ENCODE measurements around the gene SH2D3A.

Gene SH2D3A

DNA sequence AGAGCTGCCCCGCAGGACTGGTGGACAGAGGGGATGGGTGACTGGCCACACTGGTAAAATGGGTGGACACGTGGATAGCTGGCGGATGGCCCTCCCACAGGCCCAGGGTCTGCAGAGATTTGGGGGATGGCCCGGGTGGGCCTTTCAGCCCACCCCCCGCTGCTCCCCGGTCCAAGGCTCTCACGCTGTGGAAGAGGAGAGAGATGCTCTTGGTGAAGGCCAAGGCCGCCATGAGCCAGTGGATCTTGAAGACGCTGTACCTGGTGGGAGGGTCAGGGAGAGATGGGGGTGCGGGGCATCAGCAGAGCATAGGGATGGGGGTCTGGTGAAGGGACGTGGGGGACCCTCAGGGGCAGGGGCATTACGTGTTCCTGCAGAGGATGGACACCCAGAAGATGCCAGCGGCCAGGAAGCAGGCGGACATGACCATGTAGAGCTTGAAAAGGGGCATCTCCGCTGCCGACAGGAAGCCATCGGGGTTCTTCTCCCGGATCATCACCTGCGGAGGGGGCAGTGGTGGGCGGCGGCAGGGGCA is 34.4 kb downstream of the SH2D3A start:
- Histone ChIP-seq H3K4me1 (peaks cover 0 to 16% (median 10%) of the 10 kb centered on the region in 4 donors), H3K27ac (no peak overlapping the region), H3K36me3 (peaks cover 14 to 49% (median 35%) of the 10 kb centered on the region in 3 donors), H3K4me3 (no peak overlapping the region), H3K27me3 (no peaks in the 10 kb centered on the region), H3K9me3 (no peaks in the 10 kb centered on the region)
- intact Hi-C loops (cut with DNase I; ENCODE audit: low total_unique reads): loop anchor here (10.0 kb wide), 2 partner anchors 132 to 358 kb away; partner anchors contain the start of genes ALKBH7 and PSPN
- TF ChIP-seq CTCF (IDR thresholded peaks at IDR 0.05): no peak
- no peak for DNase-seq

DNA sequence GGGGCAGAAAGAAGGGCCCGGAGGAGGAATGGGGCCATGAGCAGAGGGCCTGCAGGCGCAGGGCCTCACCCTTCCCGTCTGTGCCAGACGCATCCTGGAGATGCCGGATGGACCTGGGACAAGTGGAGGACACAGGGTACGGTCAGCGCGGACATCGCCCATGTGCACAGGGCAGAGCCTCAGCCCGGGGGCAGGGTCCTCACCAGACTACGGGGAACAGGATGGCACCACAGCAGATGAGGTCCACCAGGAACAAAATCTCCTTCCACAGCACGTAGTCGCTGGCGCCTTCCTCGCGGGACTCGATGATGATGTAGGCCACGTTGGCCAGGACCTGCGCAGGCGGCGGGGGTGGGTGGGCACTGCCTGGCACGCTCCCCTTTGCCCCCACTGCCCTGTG is 35.4 kb downstream of the SH2D3A start:
- Histone ChIP-seq H3K9me3 (no peaks in the 10 kb centered on the region), H3K27me3 (no peaks in the 10 kb centered on the region), H3K27ac (no peak overlapping the region), H3K4me1 (peaks cover 0 to 14% (median 9%) of the 10 kb centered on the region in 4 donors), H3K4me3 (no peak overlapping the region), H3K36me3 (peaks cover 14 to 49% (median 35%) of the 10 kb centered on the region in 3 donors)
- intact Hi-C loops (cut with DNase I; ENCODE audit: low total_unique reads): loop anchor here (10.0 kb wide), 2 partner anchors 133 to 357 kb away; partner anchors contain the start of genes ALKBH7 and PSPN
- DNase-seq: no peak
- no peak for TF ChIP-seq CTCF (IDR thresholded peaks at IDR 0.05)

DNA sequence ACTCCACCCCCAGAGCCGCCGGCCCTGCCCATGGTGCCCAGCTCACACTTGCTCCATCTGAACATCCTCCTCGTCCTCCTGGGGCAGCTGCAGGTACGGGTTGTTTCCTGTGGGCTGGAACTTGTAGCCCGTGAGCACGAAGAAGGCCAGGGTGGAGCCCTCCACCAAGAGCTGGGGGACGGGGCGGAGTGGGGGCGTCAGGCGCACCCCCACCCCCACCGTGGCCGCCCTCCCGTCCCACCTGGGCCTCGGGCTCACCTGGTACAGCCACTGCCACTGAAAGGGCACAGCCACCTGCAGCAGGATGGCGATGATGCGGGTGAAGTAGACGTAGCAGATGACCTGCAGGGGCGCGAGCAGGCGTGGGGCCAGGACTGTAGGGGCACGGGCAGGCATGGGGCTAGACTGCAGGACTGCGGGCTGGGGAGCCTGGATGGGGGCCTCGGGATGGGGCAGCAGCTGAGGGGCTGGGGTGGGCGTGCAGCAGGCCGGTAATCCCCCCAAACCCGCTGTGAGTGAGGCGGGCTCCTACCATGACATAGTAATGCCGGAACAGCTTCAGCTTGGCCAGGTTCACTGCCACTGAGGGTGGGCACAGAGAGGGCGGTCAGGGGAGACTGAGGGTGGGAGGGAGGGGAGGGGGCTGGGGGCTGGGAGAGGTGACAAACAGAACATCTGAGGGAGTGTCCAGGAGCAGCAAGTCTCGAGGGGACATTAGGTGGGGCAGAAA is 36.1 kb downstream of the SH2D3A start:
- no peak for TF ChIP-seq CTCF (IDR thresholded peaks at IDR 0.05)
- peaks cover 0 to 9% (median 7%) of the 10 kb centered on the region in 4 donors for H3K4me1 ChIP-seq
- peaks cover 14 to 49% (median 35%) of the 10 kb centered on the region in 3 donors for H3K36me3 ChIP-seq
- DNase-seq: no peak
- no peaks in the 10 kb centered on the region for H3K9me3 ChIP-seq
- H3K27me3 ChIP-seq: no peaks in the 10 kb centered on the region
- H3K4me3 ChIP-seq: no peak overlapping the region
- intact Hi-C loops (cut with DNase I; ENCODE audit: low total_unique reads): loop anchor here (10.0 kb wide), 2 partner anchors 134 to 356 kb away; partner anchors contain the start of genes ALKBH7 and PSPN
- no peak overlapping the region for H3K27ac ChIP-seq

- Histone ChIP-seq H3K36me3 (peaks cover 14 to 49% (median 35%) of the 10 kb centered on the region in 3 donors), H3K27ac (no peak overlapping the region), H3K27me3 (no peaks in the 10 kb centered on the region), H3K4me3 (no peak overlapping the region), H3K9me3 (no peaks in the 10 kb centered on the region), H3K4me1 (peaks cover 0 to under 1% (median under 1%) of the 10 kb centered on the region in 4 donors)
- no peak for TF ChIP-seq CTCF (IDR thresholded peaks at IDR 0.05)
- intact Hi-C loops (cut with DNase I; ENCODE audit: low total_unique reads): loop anchor here (10.0 kb wide), 2 partner anchors 135 to 355 kb away; partner anchors contain the start of genes ALKBH7 and PSPN
- no peak for DNase-seq
These were observed 37.0 kb downstream of the SH2D3A start for GRCh38 chr19:6730153-6730804.

- Histone ChIP-seq H3K4me3 (no peak overlapping the region), H3K4me1 (no peaks in the 10 kb centered on the region), H3K27ac (no peak overlapping the region), H3K9me3 (no peaks in the 10 kb centered on the region), H3K36me3 (peaks cover 14 to 49% (median 35%) of the 10 kb centered on the region in 3 donors), H3K27me3 (no peaks in the 10 kb centered on the region)
- intact Hi-C loops (cut with DNase I; ENCODE audit: low total_unique reads): loop anchor here (10.0 kb wide), 2 partner anchors 135 to 355 kb away; partner anchors contain the start of genes ALKBH7 and PSPN
- no peak for DNase-seq
- TF ChIP-seq CTCF (IDR thresholded peaks at IDR 0.05): no peak
These were observed 37.6 kb downstream of the SH2D3A start for GRCh38 chr19:6729573-6730152.
